GM12878 (cell line): ENCODE data around the gene VANGL2. TPM values are rescaled to one million over a fixed set of nuclear protein-coding genes. Genes with fewer than 3 reads are reported as not detected.
A peak's percentile ranks its signal among the peaks of the same experiment; 100 is the strongest.

ENCODE experiments used
- ATAC-seq: fragments of 200-7000 bp; cut with Tn5 transposase; 3 replicates; pipeline ENCODE4 v1.9.1; 2020; ENCODE audit warnings: mild to moderate bottlenecking, moderate library complexity
- BruUV-seq: library from RNA; stranded (reverse); fragments of 400-500 nt; replicated peaks from 2 replicates; lab custom pipeline; 2021; lab: Mats Ljungman, UMichigan
- CTCF ChIA-PET: fragments of 300-600 bp; sonication (Branson Sonifier 250); formaldehyde crosslinking; extraction: SDS; loops from one replicate; lab custom pipeline; 2021; ENCODE audit warnings: inconsistent platforms; lab: Yijun Ruan, JAX
- POLR2A ChIA-PET: fragments of 350-600 bp; formaldehyde crosslinking; extraction: SDS; loops from one replicate; lab custom pipeline; 2021; ENCODE audit warnings: inconsistent platforms; lab: Charles Lee
- RAD21 ChIA-PET: fragments of 300-600 bp; sonication (Branson Sonifier 250); formaldehyde crosslinking; loops from one replicate; lab custom pipeline; 2023; ENCODE audit warnings: antibody characterized with exemption; ENCODE audit not compliant: unreplicated experiment; lab: Charles Lee
- SMC1A ChIA-PET: fragments of 300-600 bp; sonication (Branson Sonifier 250); formaldehyde crosslinking; loops from one replicate; lab custom pipeline; 2023; ENCODE audit not compliant: unreplicated experiment, uncharacterized antibody; lab: Charles Lee
- DNase-seq: peaks from one replicate; pipeline ENCODE4 v3.0.0-alpha.2; 2011; ENCODE audit warnings: low read depth, low spot score
- FAIRE-seq: peaks from 3 replicates; lab custom pipeline; 2011; peaks lifted over from hg19 to GRCh38; lab: Jason Lieb, UNC
- H2AFZ ChIP-seq: 2 replicates; pipeline ENCODE4 v1.6.0; 2011; ENCODE audit warnings: low read depth, low read length, control low read depth; ENCODE audit not compliant: control insufficient read depth
- H3K27ac ChIP-seq: 2 replicates; pipeline ENCODE4 v1.5.1; 2011; ENCODE audit warnings: control low read depth; ENCODE audit not compliant: control insufficient read depth, insufficient read depth
- H3K27me3 ChIP-seq, 2 experiments: replicated peaks in 1 of 2; 2 replicates each; pipeline versions ENCODE4 v1.6.0 to v1.6.1; 2011; ENCODE audit warnings: low read length in 1 of 2; ENCODE audit not compliant: control insufficient read depth in 2 of 2, insufficient read depth in 2 of 2
- H3K36me3 ChIP-seq, 2 experiments: 2 replicates each; pipeline ENCODE4 v1.5.1; 2011; ENCODE audit warnings: low read length in 1 of 2; ENCODE audit not compliant: control insufficient read depth in 2 of 2, insufficient read depth in 2 of 2
- H3K4me1 ChIP-seq: 2 replicates; pipeline ENCODE4 v1.6.1; 2011; ENCODE audit warnings: mild to moderate bottlenecking, low read length, moderate library complexity, mixed read lengths; ENCODE audit not compliant: control insufficient read depth, insufficient read depth
- H3K4me2 ChIP-seq: 2 replicates; pipeline ENCODE4 v1.6.0; 2011; ENCODE audit warnings: control low read depth; ENCODE audit not compliant: control insufficient read depth, insufficient read depth
- H3K4me3 ChIP-seq: fragments of 200-600 bp; sonication (generic); 2 replicates; pipeline ENCODE4 v1.5.1; 2016
- H3K79me2 ChIP-seq: 2 replicates; pipeline ENCODE4 v1.6.0; 2011; ENCODE audit warnings: low read length; ENCODE audit not compliant: control insufficient read depth, insufficient read depth
- H3K9ac ChIP-seq: 2 replicates; pipeline ENCODE4 v1.8.0; 2011; ENCODE audit warnings: low read length, control low read depth, mixed read lengths; ENCODE audit not compliant: control insufficient read depth, insufficient read depth
- H3K9me3 ChIP-seq: replicated peaks from 3 replicates; pipeline ENCODE4 v1.5.1; 2011; ENCODE audit warnings: mild to moderate bottlenecking, low read length; ENCODE audit not compliant: control insufficient read depth, insufficient read depth
- H4K20me1 ChIP-seq: 2 replicates; pipeline ENCODE4 v1.6.0; 2011; ENCODE audit not compliant: control insufficient read depth, insufficient read depth
- CBFB ChIP-seq: IDR thresholded peaks from 2 replicates; pipeline ENCODE4 v1.6.1; 2016; ENCODE audit warnings: antibody characterized with exemption, low read depth
- CREB1 ChIP-seq: IDR thresholded peaks from 2 replicates; pipeline ENCODE4 v1.6.1; 2012; ENCODE audit warnings: low read depth, mild to moderate bottlenecking, inconsistent platforms
- CREM ChIP-seq: IDR thresholded peaks from 2 replicates; pipeline ENCODE4 v1.6.1; 2014; ENCODE audit warnings: antibody characterized with exemption, low read depth
- EP300 ChIP-seq, 2 experiments: fragments of 150-350 bp in 1 of 2; IDR thresholded peaks; 2 replicates each; pipeline ENCODE4 v1.6.1; 2011 to 2012; ENCODE audit warnings: low read depth in 2 of 2, low read length in 2 of 2, borderline replicate concordance in 1 of 2, improper control_type of control experiment in 1 of 2, inconsistent platforms in 1 of 2; ENCODE audit not compliant: control insufficient read depth in 1 of 2
- FOXM1 ChIP-seq: IDR thresholded peaks from 2 replicates; pipeline ENCODE4 v1.6.1; 2012; ENCODE audit warnings: low read depth, mild to moderate bottlenecking, inconsistent platforms, low read length, moderate library complexity
- MXI1 ChIP-seq: fragments of 150-350 bp; IDR thresholded peaks from 2 replicates; pipeline ENCODE4 v1.6.1; 2011; ENCODE audit warnings: low read depth, mild to moderate bottlenecking, inconsistent platforms, low read length, improper control_type of control experiment
- NFYA ChIP-seq: IDR thresholded peaks from 2 replicates; pipeline ENCODE4 v1.6.1; 2011; ENCODE audit warnings: low read depth, mild to moderate bottlenecking, low read length, improper control_type of control experiment, borderline replicate concordance
- NR2F1 ChIP-seq: fragments of 450-650 bp; conservative IDR thresholded peaks from 2 replicates; pipeline ENCODE4 v1.6.1; 2017; ENCODE audit warnings: mild to moderate bottlenecking
- SP1 ChIP-seq: IDR thresholded peaks from one replicate; pipeline ENCODE4 v1.6.1; 2011; ENCODE audit warnings: low read depth, low read length
- WRNIP1 ChIP-seq: IDR thresholded peaks from 2 replicates; pipeline ENCODE4 v1.6.1; 2011; ENCODE audit warnings: low read depth, low read length, improper control_type of control experiment, borderline replicate concordance
- WGBS: methylation state at CpG from one replicate; pipeline ENCODE4 v1.1.6; 2016; ENCODE audit warnings: low lambda C conversion rate; ENCODE audit not compliant: insufficient replicate concordance, insufficient coverage; ENCODE audit errors: missing lambda C conversion rate; 5-methylcytosine and 5-hydroxymethylcytosine counted together
- in situ Hi-C: fragments of 300-500 bp; cut with MboI; formaldehyde crosslinking; loops from 9 replicates; pipeline ENCODE4 v1.14.3; 2018; ENCODE audit warnings: mixed read lengths
- intact Hi-C: fragments of 100-400 bp; cut with micrococcal nuclease; formaldehyde crosslinking; loops from one replicate; pipeline ENCODE4 v1.14.2; 2022; ENCODE audit not compliant: unreplicated experiment
- polyA plus RNA-seq, 11 experiments: library from polyadenylated mRNA; depleted of rRNA in 4 of 11; unstranded in 6 of 11; stranded (reverse) in 5 of 11; fragments of >200 nt; fragmentation: Nextera tagmentation in 4 of 11; fragmentation: Illumina TruSeq in 1 of 11; extraction: Ambion mirVana in 4 of 11; extraction: Trizol in 1 of 11; gene quantifications; 1 replicate in 1 of 11; 2 replicates in 10 of 11; pipeline versions ENCODE4 v1.2.1 to v1.2.3, GENCODE V29; 2011 to 2016; ENCODE audit warnings: inconsistent platforms in 2 of 11, missing spikeins in 2 of 11, low read depth in 1 of 11
- total RNA-seq, 4 experiments: library from RNA; depleted of rRNA in 3 of 4; stranded (reverse); fragments of >200 nt in 3 of 4; fragmentation: Illumina TruSeq in 1 of 4; extraction: Trizol in 1 of 4; gene quantifications; 2 replicates each; pipeline versions ENCODE4 v1.2.1 to v1.2.3, GENCODE V29; 2013 to 2021
- TF ChIP-seq, protein P1 (sequence below): IDR thresholded peaks from 2 replicates; pipeline ENCODE4 v1.6.1; 2012; ENCODE audit warnings: low read length, inconsistent platforms
- TF ChIP-seq, protein P2 (sequence below): IDR thresholded peaks from 2 replicates; pipeline ENCODE4 v1.6.1; 2011; ENCODE audit warnings: borderline replicate concordance, low read depth, mild to moderate bottlenecking, moderate library complexity, low read length; ENCODE audit not compliant: insufficient read depth, poor library complexity, severe bottlenecking
- TF ChIP-seq, protein P3 (sequence below): IDR thresholded peaks from 2 replicates; pipeline ENCODE4 v1.6.1; 2012; ENCODE audit warnings: improper control_type of control experiment, low read depth, low read length; ENCODE audit not compliant: insufficient replicate concordance

VANGL2 gene
- total and polyA plus RNA-seq, 10 of the 15 experiments (the other 5 are each of a cell fraction or from before 2014, with no cell fraction given): 0.10 to 5.0 (median 0.27) TPM

DNA sequence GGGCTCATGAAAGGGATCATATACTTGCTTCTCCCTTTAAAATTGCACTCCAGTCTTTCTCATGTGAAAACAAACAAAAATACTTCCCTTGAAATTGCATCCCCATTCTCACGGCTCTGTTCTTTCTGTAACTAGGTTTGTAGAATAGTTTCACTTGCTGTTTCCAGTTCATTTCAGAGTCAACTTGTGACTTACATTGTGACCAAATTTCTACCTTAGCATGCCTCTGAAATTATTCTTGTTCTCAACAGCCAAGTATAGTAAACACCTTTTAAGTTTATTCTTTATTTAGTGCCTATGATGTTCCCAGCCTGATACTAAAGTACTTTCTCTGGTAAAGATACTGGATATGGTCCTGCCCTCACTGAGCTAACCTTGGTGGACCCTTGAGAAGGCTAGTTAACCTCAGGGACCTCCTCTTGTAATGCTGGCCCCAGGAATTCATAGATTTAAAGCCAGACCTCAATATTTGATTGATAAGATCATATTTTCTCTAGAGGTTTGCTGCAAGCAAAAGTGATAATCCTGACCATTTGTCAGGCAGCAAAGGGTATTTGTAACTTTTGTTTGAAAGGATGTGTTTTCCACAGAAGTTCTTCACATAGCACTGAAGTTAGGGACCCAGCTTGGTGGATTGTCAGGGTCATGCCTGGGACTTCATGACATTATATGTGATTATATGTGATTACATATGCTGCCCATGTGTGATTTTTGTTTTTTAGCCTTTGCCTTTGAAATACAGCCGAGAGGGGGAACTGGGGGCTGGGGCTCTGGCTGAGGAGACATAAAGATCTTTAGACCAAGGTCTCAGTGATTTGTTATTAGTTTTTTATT is 29.6 kb downstream of the VANGL2 start:
- Histone ChIP-seq H3K4me1 (peaks cover 52% of the 10 kb centered on the region), H3K36me3 (no peaks in the 10 kb centered on the region), H3K4me3 (no peak overlapping the region), H4K20me1 (no peaks in the 10 kb centered on the region), H2AFZ (peak overlapping the region; percentile 39; the same call in 1 of the 2 replicates), H3K79me2 (no peaks in the 10 kb centered on the region), H3K9ac (peak overlapping the region; percentile 85), H3K27me3 (no peaks in the 10 kb centered on the region), H3K27ac (peak overlapping the region; percentile 100), H3K4me2 (peak overlapping the region; percentile 75), H3K9me3 (peaks cover 12% of the 10 kb centered on the region; the same call in 2 of the 3 replicates)
- RAD21 ChIA-PET: interaction anchor here (0.6 to 6.1 kb wide), 23 partner anchors 13 to 338 kb away, joined by 3 to 156 read pairs (median 11); partner anchors contain the start of genes CD84 and SLAMF6
- CTCF ChIA-PET: interaction anchor here (0.7 to 6.1 kb wide), 11 partner anchors 10 to 338 kb away, joined by 3 to 204 read pairs (median 10); partner anchors contain the start of gene SLAMF6
- ATAC-seq: peak; percentile 71
- intact Hi-C loops (loop anchor here (1.0 to 5.0 kb wide), 4 partner anchors 24 to 118 kb away; no protein-coding TSS in a partner anchor), in situ Hi-C loops (loop anchor here (5.0 kb wide), 2 partner anchors 117 to 177 kb away; no protein-coding TSS in a partner anchor)
- peak; percentile 95 for DNase-seq
- SMC1A ChIA-PET: interaction anchor here (0.7 to 6.1 kb wide), 29 partner anchors 13 to 342 kb away, joined by 3 to 172 read pairs (median 7); partner anchors contain the start of genes CD84, SLAMF1 and SLAMF6
- 0% methylated on average over 2 of the region's 2 CpGs for WGBS
- TSS peak; percentile 81 for BruUV-seq
- FAIRE-seq: peak; percentile 96
- POLR2A ChIA-PET: interaction anchor here (0.6 to 5.3 kb wide), 13 partner anchors 22 to 217 kb away, joined by 3 to 61 read pairs (median 12); partner anchors contain the start of genes CD84, SLAMF1 and SLAMF6
- peak; percentile 57; the same call in 1 of the 2 replicates for TF ChIP-seq CREB1
- no peak for TF ChIP-seq WRNIP1
- no peak for TF ChIP-seq CBFB
- TF ChIP-seq FOXM1: peak; percentile 44; the same call in 1 of the 2 replicates
- TF ChIP-seq, protein P1, sequence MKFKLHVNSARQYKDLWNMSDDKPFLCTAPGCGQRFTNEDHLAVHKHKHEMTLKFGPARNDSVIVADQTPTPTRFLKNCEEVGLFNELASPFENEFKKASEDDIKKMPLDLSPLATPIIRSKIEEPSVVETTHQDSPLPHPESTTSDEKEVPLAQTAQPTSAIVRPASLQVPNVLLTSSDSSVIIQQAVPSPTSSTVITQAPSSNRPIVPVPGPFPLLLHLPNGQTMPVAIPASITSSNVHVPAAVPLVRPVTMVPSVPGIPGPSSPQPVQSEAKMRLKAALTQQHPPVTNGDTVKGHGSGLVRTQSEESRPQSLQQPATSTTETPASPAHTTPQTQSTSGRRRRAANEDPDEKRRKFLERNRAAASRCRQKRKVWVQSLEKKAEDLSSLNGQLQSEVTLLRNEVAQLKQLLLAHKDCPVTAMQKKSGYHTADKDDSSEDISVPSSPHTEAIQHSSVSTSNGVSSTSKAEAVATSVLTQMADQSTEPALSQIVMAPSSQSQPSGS: peak; percentile 96
- TF ChIP-seq NFYA: no peak
- TF ChIP-seq SP1: peak; percentile 51
- peak; percentile 54 for TF ChIP-seq MXI1
- TF ChIP-seq EP300 (IDR thresholded peaks at IDR 0.05; ENCODE audit: borderline replicate concordance in 1 of 2, control insufficient read depth in 1 of 2, low read depth in 2 of 2, low read length in 2 of 2): peak; percentile 26 to 61; a peak in 1 of 4 replicates
- TF ChIP-seq, protein P2, sequence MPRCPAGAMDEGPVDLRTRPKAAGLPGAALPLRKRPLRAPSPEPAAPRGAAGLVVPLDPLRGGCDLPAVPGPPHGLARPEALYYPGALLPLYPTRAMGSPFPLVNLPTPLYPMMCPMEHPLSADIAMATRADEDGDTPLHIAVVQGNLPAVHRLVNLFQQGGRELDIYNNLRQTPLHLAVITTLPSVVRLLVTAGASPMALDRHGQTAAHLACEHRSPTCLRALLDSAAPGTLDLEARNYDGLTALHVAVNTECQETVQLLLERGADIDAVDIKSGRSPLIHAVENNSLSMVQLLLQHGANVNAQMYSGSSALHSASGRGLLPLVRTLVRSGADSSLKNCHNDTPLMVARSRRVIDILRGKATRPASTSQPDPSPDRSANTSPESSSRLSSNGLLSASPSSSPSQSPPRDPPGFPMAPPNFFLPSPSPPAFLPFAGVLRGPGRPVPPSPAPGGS: peak; percentile 94
- no peak for TF ChIP-seq NR2F1
- peak; percentile 6; the same call in 1 of the 2 replicates for TF ChIP-seq CREM
- TF ChIP-seq, protein P3, sequence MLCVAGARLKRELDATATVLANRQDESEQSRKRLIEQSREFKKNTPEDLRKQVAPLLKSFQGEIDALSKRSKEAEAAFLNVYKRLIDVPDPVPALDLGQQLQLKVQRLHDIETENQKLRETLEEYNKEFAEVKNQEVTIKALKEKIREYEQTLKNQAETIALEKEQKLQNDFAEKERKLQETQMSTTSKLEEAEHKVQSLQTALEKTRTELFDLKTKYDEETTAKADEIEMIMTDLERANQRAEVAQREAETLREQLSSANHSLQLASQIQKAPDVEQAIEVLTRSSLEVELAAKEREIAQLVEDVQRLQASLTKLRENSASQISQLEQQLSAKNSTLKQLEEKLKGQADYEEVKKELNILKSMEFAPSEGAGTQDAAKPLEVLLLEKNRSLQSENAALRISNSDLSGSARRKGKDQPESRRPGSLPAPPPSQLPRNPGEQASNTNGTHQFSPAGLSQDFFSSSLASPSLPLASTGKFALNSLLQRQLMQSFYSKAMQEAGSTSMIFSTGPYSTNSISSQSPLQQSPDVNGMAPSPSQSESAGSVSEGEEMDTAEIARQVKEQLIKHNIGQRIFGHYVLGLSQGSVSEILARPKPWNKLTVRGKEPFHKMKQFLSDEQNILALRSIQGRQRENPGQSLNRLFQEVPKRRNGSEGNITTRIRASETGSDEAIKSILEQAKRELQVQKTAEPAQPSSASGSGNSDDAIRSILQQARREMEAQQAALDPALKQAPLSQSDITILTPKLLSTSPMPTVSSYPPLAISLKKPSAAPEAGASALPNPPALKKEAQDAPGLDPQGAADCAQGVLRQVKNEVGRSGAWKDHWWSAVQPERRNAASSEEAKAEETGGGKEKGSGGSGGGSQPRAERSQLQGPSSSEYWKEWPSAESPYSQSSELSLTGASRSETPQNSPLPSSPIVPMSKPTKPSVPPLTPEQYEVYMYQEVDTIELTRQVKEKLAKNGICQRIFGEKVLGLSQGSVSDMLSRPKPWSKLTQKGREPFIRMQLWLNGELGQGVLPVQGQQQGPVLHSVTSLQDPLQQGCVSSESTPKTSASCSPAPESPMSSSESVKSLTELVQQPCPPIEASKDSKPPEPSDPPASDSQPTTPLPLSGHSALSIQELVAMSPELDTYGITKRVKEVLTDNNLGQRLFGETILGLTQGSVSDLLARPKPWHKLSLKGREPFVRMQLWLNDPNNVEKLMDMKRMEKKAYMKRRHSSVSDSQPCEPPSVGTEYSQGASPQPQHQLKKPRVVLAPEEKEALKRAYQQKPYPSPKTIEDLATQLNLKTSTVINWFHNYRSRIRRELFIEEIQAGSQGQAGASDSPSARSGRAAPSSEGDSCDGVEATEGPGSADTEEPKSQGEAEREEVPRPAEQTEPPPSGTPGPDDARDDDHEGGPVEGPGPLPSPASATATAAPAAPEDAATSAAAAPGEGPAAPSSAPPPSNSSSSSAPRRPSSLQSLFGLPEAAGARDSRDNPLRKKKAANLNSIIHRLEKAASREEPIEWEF: peak; percentile 98
